Gastrocnemius medialis (tissue), 4 donors: ENCODE results near the gene TCF4. TPM values are rescaled to one million over a fixed set of nuclear protein-coding genes. Genes with fewer than 3 reads are reported as not detected.

Experiments used
- ATAC-seq, 2 donors: fragments of 150-250 bp; one replicate each; pipeline ENCODE4 v1.9.1; 2016
- DNase-seq, 2 donors: peaks; one replicate each; pipeline ENCODE4 v3.0.0-alpha.2; 2019
- H3K27ac ChIP-seq, 4 donors: fragments of 200-600 bp; sonication (generic); 1 replicate in 1 of 4; 2 replicates in 3 of 4; pipeline ENCODE4 v1.5.1; 2016 to 2018; ENCODE audit warnings: mild to moderate bottlenecking in 2 of 4, moderate library complexity in 1 of 4
- H3K27me3 ChIP-seq, 3 donors: fragments of 200-600 bp; sonication (generic) in 2 of 3; 1 replicate in 1 of 3; 2 replicates in 2 of 3; pipeline versions ENCODE4 v1.5.1 to v1.6.0; 2016 to 2019; ENCODE audit warnings: mild to moderate bottlenecking in 1 of 3, moderate library complexity in 1 of 3
- H3K36me3 ChIP-seq, 2 donors: fragments of 200-600 bp; sonication (generic) in 1 of 2; one replicate each; pipeline ENCODE4 v1.5.1; 2017 to 2018
- H3K4me1 ChIP-seq, 2 donors: fragments of 200-600 bp; sonication (generic) in 1 of 2; one replicate each; pipeline ENCODE4 v1.5.1; 2016 to 2017; ENCODE audit warnings: mild to moderate bottlenecking in 2 of 2
- H3K4me3 ChIP-seq, 4 donors: fragments of 200-600 bp; sonication (generic) in 3 of 4; 1 replicate in 1 of 4; 2 replicates in 3 of 4; pipeline ENCODE4 v1.5.1; 2016 to 2019; ENCODE audit warnings: mild to moderate bottlenecking in 2 of 4
- H3K9me3 ChIP-seq, 3 donors: fragments of 200-600 bp; sonication (generic) in 2 of 3; 1 replicate in 1 of 3; 2 replicates in 2 of 3; pipeline ENCODE4 v1.5.1; 2016 to 2019
- POLR2A ChIP-seq, 2 donors: fragments of 450-650 bp; IDR thresholded peaks; one replicate each; pipeline ENCODE4 v1.6.1; 2017; ENCODE audit warnings: antibody characterized with exemption in 2 of 2, mild to moderate bottlenecking in 2 of 2, moderate library complexity in 2 of 2
- in situ Hi-C, 4 donors: fragments of 200-750 bp; cut with MboI; loops; one replicate each; pipeline versions ENCODE4 v1.15.0 to v1.8.0; 2017; ENCODE audit warnings: low sequenced_read_pairs in 4 of 4
- intact Hi-C: fragments of 100-400 bp; cut with DNase I; formaldehyde crosslinking; loops from one replicate; pipeline ENCODE4 v1.15.1; 2023; ENCODE audit warnings: low total_unique reads
- total RNA-seq, 4 donors: library from RNA; depleted of rRNA; stranded (reverse); fragments of >200 nt; gene quantifications; one replicate each; pipeline versions ENCODE4 v1.1.0 to v1.2.3, GENCODE V29; 2016
- TF ChIP-seq, protein P1 (sequence below), 5 experiments: fragments of 450-650 bp in 3 of 5; fragments of 200-600 bp in 2 of 5; sonication (generic) in 2 of 5; IDR thresholded peaks in 4 of 5; conservative IDR thresholded peaks in 1 of 5; 1 replicate in 4 of 5; 2 replicates in 1 of 5; pipeline ENCODE4 v1.5.1; 2016 to 2019; ENCODE audit warnings: antibody characterized with exemption in 5 of 5, mild to moderate bottlenecking in 3 of 5, moderate library complexity in 3 of 5

Gene TCF4
- total RNA-seq, 4 donors from 2014 or later: 40.3 to 60.6 (median 53.6) TPM

DNA sequence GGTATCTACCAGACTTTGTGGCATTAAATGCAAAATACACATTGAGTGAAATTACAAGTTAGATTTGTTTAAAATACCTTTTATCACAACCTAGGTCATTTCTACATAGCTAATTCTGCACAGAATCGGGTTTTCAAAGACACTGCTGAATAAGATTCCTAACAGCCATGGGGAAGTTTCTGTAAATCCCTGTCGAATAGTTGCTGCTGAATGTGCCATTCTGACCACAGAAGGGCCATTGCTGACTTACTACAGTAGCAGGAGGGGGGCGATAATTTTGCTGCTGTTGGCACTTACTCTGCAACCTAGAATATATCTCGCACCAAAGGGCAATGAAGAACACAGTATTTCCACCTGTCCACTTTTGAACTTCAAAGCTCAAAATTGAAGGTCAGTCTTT, 232.8 kb downstream of the TCF4 start:
- Histone ChIP-seq H3K4me1 (peaks cover 14 to 36% of the 10 kb centered on the region in 2 donors), H3K4me3 (no peak overlapping the region), H3K27ac (no peak overlapping the region), H3K36me3 (no peaks in the 10 kb centered on the region), H3K9me3 (no peaks in the 10 kb centered on the region), H3K27me3 (no peaks in the 10 kb centered on the region)
- in situ Hi-C loops (no loop called here), intact Hi-C loops (no loop called here)
- TF ChIP-seq, protein P1, sequence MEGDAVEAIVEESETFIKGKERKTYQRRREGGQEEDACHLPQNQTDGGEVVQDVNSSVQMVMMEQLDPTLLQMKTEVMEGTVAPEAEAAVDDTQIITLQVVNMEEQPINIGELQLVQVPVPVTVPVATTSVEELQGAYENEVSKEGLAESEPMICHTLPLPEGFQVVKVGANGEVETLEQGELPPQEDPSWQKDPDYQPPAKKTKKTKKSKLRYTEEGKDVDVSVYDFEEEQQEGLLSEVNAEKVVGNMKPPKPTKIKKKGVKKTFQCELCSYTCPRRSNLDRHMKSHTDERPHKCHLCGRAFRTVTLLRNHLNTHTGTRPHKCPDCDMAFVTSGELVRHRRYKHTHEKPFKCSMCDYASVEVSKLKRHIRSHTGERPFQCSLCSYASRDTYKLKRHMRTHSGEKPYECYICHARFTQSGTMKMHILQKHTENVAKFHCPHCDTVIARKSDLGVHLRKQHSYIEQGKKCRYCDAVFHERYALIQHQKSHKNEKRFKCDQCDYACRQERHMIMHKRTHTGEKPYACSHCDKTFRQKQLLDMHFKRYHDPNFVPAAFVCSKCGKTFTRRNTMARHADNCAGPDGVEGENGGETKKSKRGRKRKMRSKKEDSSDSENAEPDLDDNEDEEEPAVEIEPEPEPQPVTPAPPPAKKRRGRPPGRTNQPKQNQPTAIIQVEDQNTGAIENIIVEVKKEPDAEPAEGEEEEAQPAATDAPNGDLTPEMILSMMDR (IDR thresholded peaks at IDR 0.05 in 4 of 5, conservative IDR thresholded peaks at IDR 0.05 in 1 of 5): no peak
- TF ChIP-seq POLR2A (IDR thresholded peaks at IDR 0.05): no peak
- no peak for DNase-seq
- no peak for ATAC-seq

DNA sequence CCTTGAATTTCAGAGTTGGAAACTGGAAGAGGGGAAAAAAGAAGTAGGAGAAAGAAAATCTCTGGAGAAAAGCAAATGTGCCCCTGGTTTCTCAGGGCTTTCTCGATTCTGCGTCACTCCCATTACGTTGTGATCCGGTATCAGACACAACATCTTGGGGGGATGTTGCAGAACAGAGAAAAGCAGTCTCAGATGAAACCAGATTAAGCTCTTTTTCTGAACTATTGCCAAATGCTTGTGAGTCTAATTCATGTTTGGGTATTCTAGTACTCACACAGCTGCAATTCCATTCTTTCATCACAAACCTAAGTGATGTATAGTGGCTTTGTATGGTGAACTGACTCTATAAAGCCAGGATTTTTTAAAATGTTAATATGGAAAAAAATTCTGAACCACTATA, 233.2 kb downstream of the TCF4 start:
- Histone ChIP-seq H3K27ac (no peak overlapping the region), H3K36me3 (no peaks in the 10 kb centered on the region), H3K4me3 (no peak overlapping the region), H3K4me1 (peaks cover 12 to 35% of the 10 kb centered on the region in 2 donors), H3K9me3 (no peaks in the 10 kb centered on the region), H3K27me3 (no peaks in the 10 kb centered on the region)
- DNase-seq (no peak), ATAC-seq (no peak)
- TF ChIP-seq, protein P1 (IDR thresholded peaks at IDR 0.05 in 4 of 5, conservative IDR thresholded peaks at IDR 0.05 in 1 of 5): no peak
- TF ChIP-seq POLR2A (IDR thresholded peaks at IDR 0.05): no peak
- in situ Hi-C loops: no loop called here
- intact Hi-C loops: no loop called here

DNA sequence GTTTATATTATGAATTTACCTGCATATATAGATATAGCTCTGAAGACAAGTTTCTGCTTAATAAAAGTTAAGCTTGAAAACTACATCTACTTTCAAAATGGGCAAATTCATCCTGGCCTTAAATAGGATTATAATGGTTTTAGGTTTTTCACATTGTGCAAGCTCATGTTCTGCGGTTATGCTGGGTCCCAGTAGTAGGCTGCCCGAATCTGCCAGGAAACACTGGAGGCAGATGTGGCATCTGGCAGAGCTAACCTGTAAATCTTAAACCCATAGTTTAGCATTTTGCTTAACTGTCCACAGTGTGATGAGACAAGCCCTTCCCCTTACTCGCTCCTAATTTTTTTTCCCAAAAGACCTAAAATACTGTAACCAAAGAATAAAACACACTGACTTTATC, 234.2 kb downstream of the TCF4 start:
- TF ChIP-seq, protein P1 (IDR thresholded peaks at IDR 0.05 in 4 of 5, conservative IDR thresholded peaks at IDR 0.05 in 1 of 5): no peak
- no peak for TF ChIP-seq POLR2A (IDR thresholded peaks at IDR 0.05)
- intact Hi-C loops (no loop called here), in situ Hi-C loops (no loop called here)
- H3K9me3 ChIP-seq: no peaks in the 10 kb centered on the region
- H3K27ac ChIP-seq: peak overlapping the region in 1 of 4 donors; percentile 5
- no peaks in the 10 kb centered on the region for H3K27me3 ChIP-seq
- ATAC-seq: no peak
- H3K36me3 ChIP-seq: no peaks in the 10 kb centered on the region
- DNase-seq: no peak
- H3K4me1 ChIP-seq: peaks cover 12 to 35% of the 10 kb centered on the region in 2 donors
- no peak overlapping the region for H3K4me3 ChIP-seq

DNA sequence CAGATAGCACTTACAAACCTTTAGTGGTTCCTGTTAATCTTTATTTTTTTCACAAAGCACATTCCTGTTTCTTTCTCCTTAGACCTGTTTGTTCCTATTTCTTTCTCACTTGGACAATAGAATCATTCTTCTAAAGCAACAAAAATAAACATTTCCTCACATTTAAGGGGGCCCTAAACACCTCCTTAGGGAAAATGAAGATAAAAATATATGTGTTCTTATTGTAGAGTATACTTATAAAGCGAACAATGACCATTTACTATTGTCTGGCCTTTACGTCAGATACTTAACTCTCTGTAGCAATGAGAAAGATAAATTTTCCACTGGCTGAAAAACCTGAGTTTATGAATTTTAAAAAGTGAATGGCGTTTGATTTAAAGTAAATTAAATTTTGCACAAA, 234.6 kb downstream of the TCF4 start:
- Histone ChIP-seq H3K4me3 (no peak overlapping the region), H3K27me3 (no peaks in the 10 kb centered on the region), H3K27ac (no peak overlapping the region), H3K4me1 (peaks cover 12 to 32% of the 10 kb centered on the region in 2 donors), H3K36me3 (no peaks in the 10 kb centered on the region), H3K9me3 (no peaks in the 10 kb centered on the region)
- ATAC-seq: no peak
- DNase-seq: no peak
- in situ Hi-C loops: no loop called here
- intact Hi-C loops: no loop called here
- TF ChIP-seq, protein P1 (IDR thresholded peaks at IDR 0.05 in 4 of 5, conservative IDR thresholded peaks at IDR 0.05 in 1 of 5): no peak
- no peak for TF ChIP-seq POLR2A (IDR thresholded peaks at IDR 0.05)
